HepG2 (cell line): ENCODE measurements around the gene SLC25A48.

Source experiments
- CHD4 ChIP-seq: fragments of 200-600 bp; sonication (generic); IDR thresholded peaks from 2 replicates; pipeline ENCODE4 v1.7.0; 2017; ENCODE audit warnings: mild to moderate bottlenecking, low read length, borderline replicate concordance
- CTCF ChIP-seq: sonication (generic); formaldehyde crosslinking; IDR thresholded peaks from 2 replicates; pipeline ENCODE4 v1.5.0; 2020; ENCODE audit warnings: mild to moderate bottlenecking, missing genetic modification reagents, moderate library complexity
- ELF1 ChIP-seq: sonication (generic); formaldehyde crosslinking; IDR thresholded peaks from 2 replicates; pipeline ENCODE4 v1.4.0; 2020; ENCODE audit warnings: missing genetic modification reagents
- EZH2 ChIP-seq: conservative IDR thresholded peaks from 2 replicates; pipeline ENCODE4 v1.6.1; 2012; ENCODE audit warnings: mild to moderate bottlenecking, low read depth, low read length, moderate library complexity
- KLF12 ChIP-seq: sonication (generic); formaldehyde crosslinking; IDR thresholded peaks from 2 replicates; pipeline ENCODE4 v1.4.0; 2020; ENCODE audit warnings: missing genetic modification reagents, borderline replicate concordance
- KLF13 ChIP-seq: sonication (generic); formaldehyde crosslinking; IDR thresholded peaks from 2 replicates; pipeline ENCODE4 v1.4.0; 2020; ENCODE audit warnings: mild to moderate bottlenecking, missing genetic modification reagents
- MTA1 ChIP-seq: sonication (generic); formaldehyde crosslinking; IDR thresholded peaks from 2 replicates; pipeline ENCODE4 v1.4.0; 2020; ENCODE audit warnings: missing genetic modification reagents, mild to moderate bottlenecking, borderline replicate concordance
- PHF8 ChIP-seq: sonication (generic); formaldehyde crosslinking; IDR thresholded peaks from 2 replicates; pipeline ENCODE4 v1.5.0; 2020; ENCODE audit warnings: missing genetic modification reagents
- RAD51 ChIP-seq: fragments of 450-650 bp; IDR thresholded peaks from 2 replicates; pipeline ENCODE4 v1.6.1; 2016; ENCODE audit warnings: borderline replicate concordance
- SUZ12 ChIP-seq: fragments of 150-350 bp; IDR thresholded peaks from 2 replicates; pipeline ENCODE4 v1.6.1; 2014; ENCODE audit warnings: low read depth, low read length
- TOE1 ChIP-seq: sonication (generic); formaldehyde crosslinking; IDR thresholded peaks from 2 replicates; pipeline ENCODE4 v1.4.0; 2020; ENCODE audit warnings: mild to moderate bottlenecking, missing genetic modification reagents
- ZBTB21 ChIP-seq: sonication (generic); formaldehyde crosslinking; IDR thresholded peaks from 2 replicates; pipeline ENCODE4 v1.4.0; 2020; ENCODE audit warnings: missing genetic modification reagents
- ZNF746 ChIP-seq: sonication (generic); formaldehyde crosslinking; IDR thresholded peaks from 2 replicates; pipeline ENCODE4 v1.8.0; 2022; ENCODE audit warnings: mild to moderate bottlenecking, missing genetic modification reagents

- TF ChIP-seq CTCF, result no peak
- no peak for TF ChIP-seq ZBTB21 (CRISPR knock-in tag)
- no peak for TF ChIP-seq MTA1 (CRISPR knock-in tag)
- no peak for TF ChIP-seq KLF12 (CRISPR knock-in tag)
- TF ChIP-seq PHF8 (CRISPR knock-in tag), result no peak
- no peak for TF ChIP-seq TOE1
- no peak for TF ChIP-seq CHD4
- TF ChIP-seq EZH2, result no peak
- no peak for TF ChIP-seq ELF1 (CRISPR knock-in tag)
- TF ChIP-seq KLF13 (CRISPR knock-in tag), result no peak
- no peak for TF ChIP-seq SUZ12
- no peak for TF ChIP-seq RAD51
- no peak for TF ChIP-seq ZNF746 (CRISPR knock-in tag)
Measured at GRCh38 chr5:135810188-135810943, 24.1 kb upstream of the SLC25A48 start.
